Astrocyte (in vitro differentiated cells and primary cell): ENCODE measurements around the gene KIF1A. TPM values are rescaled to one million over a fixed set of nuclear protein-coding genes. Genes with fewer than 3 reads are reported as not detected.

Experiments
- DNase-seq: peaks from one replicate; pipeline ENCODE4 v3.0.0-alpha.2; 2010; ENCODE audit warnings: low read depth
- FAIRE-seq: peaks from 2 replicates; lab custom pipeline; 2011; peaks lifted over from hg19 to GRCh38; lab: Jason Lieb, UNC
- H2AFZ ChIP-seq: 2 replicates; pipeline ENCODE4 v1.6.0; 2012; ENCODE audit warnings: low read depth, low read length, inconsistent platforms
- H3K27ac ChIP-seq: 2 replicates; pipeline ENCODE4 v1.5.1; 2011; ENCODE audit warnings: low read depth, low read length, inconsistent platforms
- H3K27me3 ChIP-seq: 2 replicates; pipeline ENCODE4 v1.6.0; 2011; ENCODE audit warnings: low read length, inconsistent platforms; ENCODE audit not compliant: insufficient read depth
- H3K36me3 ChIP-seq: 2 replicates; pipeline ENCODE4 v1.5.1; 2011; ENCODE audit warnings: low read length, inconsistent platforms; ENCODE audit not compliant: insufficient read depth
- H3K4me1 ChIP-seq: 2 replicates; pipeline ENCODE4 v1.5.1; 2011; ENCODE audit warnings: low read length, inconsistent platforms; ENCODE audit not compliant: insufficient read depth
- H3K4me2 ChIP-seq: 2 replicates; pipeline ENCODE4 v1.6.0; 2012; ENCODE audit warnings: low read length, inconsistent platforms
- H3K4me3 ChIP-seq: 2 replicates; pipeline ENCODE4 v1.5.1; 2011; ENCODE audit warnings: low read depth, mild to moderate bottlenecking, low read length, inconsistent platforms; ENCODE audit not compliant: insufficient read depth
- H3K79me2 ChIP-seq: 2 replicates; pipeline ENCODE4 v1.6.0; 2012; ENCODE audit warnings: mild to moderate bottlenecking, low read length, inconsistent platforms; ENCODE audit not compliant: insufficient read depth
- H3K9ac ChIP-seq: 2 replicates; pipeline ENCODE4 v1.6.0; 2012; ENCODE audit warnings: mild to moderate bottlenecking, low read length, inconsistent platforms
- H3K9me3 ChIP-seq: 2 replicates; pipeline ENCODE4 v1.5.1; 2012; ENCODE audit warnings: low read depth, mild to moderate bottlenecking, low read length, inconsistent platforms; ENCODE audit not compliant: insufficient read depth
- H4K20me1 ChIP-seq: 2 replicates; pipeline ENCODE4 v1.6.0; 2012; ENCODE audit warnings: low read length, inconsistent platforms; ENCODE audit not compliant: insufficient read depth
- H3K27ac Mint-ChIP-seq: one replicate; pipeline ENCODE4 v1.8.0; 2021; ENCODE audit warnings: mild to moderate bottlenecking, mixed read lengths; ENCODE audit not compliant: unreplicated experiment
- H3K27me3 Mint-ChIP-seq: one replicate; pipeline ENCODE4 v1.8.0; 2021; ENCODE audit warnings: low read depth, mixed read lengths; ENCODE audit not compliant: unreplicated experiment
- H3K36me3 Mint-ChIP-seq: one replicate; pipeline ENCODE4 v1.8.0; 2021; ENCODE audit warnings: low read depth, mixed read lengths; ENCODE audit not compliant: unreplicated experiment
- H3K4me1 Mint-ChIP-seq: one replicate; pipeline ENCODE4 v1.8.0; 2021; ENCODE audit warnings: low read depth, mixed read lengths; ENCODE audit not compliant: unreplicated experiment
- H3K4me3 Mint-ChIP-seq: one replicate; pipeline ENCODE4 v1.8.0; 2021; ENCODE audit warnings: mild to moderate bottlenecking, moderate library complexity, mixed read lengths; ENCODE audit not compliant: unreplicated experiment
- H3K9me3 Mint-ChIP-seq: one replicate; pipeline ENCODE4 v1.8.0; 2021; ENCODE audit warnings: mild to moderate bottlenecking, mixed read lengths; ENCODE audit not compliant: unreplicated experiment
- EZH2 ChIP-seq: IDR thresholded peaks from 2 replicates; pipeline ENCODE4 v1.6.1; 2012; ENCODE audit warnings: mild to moderate bottlenecking, low read length, inconsistent platforms; ENCODE audit not compliant: insufficient read depth
- total RNA-seq: library from RNA; stranded (reverse); gene quantifications from 2 replicates; pipeline ENCODE4 v1.2.1, GENCODE V29; 2021
- TF ChIP-seq, protein P1 (sequence below): IDR thresholded peaks from 2 replicates; pipeline ENCODE4 v1.5.1; 2011; ENCODE audit warnings: low read depth, mild to moderate bottlenecking, inconsistent platforms, low read length, moderate library complexity; ENCODE audit not compliant: insufficient read depth

KIF1A gene
- total RNA-seq, 1 donor from 2014 or later = 51.2 TPM

- no peaks in the 10 kb centered on the region for H3K36me3 Mint-ChIP-seq
- Histone ChIP-seq H3K79me2 (no peaks in the 10 kb centered on the region), H4K20me1 (no peaks in the 10 kb centered on the region), H3K9ac (no peak overlapping the region), H3K9me3 (no peaks in the 10 kb centered on the region), H3K4me3 (no peak overlapping the region), H3K4me2 (no peak overlapping the region), H2AFZ (no peak overlapping the region), H3K27ac (no peak overlapping the region), H3K4me1 (no peaks in the 10 kb centered on the region), H3K27me3 (no peaks in the 10 kb centered on the region), H3K36me3 (no peaks in the 10 kb centered on the region)
- TF ChIP-seq EZH2 = no peak
- TF ChIP-seq, protein P1, sequence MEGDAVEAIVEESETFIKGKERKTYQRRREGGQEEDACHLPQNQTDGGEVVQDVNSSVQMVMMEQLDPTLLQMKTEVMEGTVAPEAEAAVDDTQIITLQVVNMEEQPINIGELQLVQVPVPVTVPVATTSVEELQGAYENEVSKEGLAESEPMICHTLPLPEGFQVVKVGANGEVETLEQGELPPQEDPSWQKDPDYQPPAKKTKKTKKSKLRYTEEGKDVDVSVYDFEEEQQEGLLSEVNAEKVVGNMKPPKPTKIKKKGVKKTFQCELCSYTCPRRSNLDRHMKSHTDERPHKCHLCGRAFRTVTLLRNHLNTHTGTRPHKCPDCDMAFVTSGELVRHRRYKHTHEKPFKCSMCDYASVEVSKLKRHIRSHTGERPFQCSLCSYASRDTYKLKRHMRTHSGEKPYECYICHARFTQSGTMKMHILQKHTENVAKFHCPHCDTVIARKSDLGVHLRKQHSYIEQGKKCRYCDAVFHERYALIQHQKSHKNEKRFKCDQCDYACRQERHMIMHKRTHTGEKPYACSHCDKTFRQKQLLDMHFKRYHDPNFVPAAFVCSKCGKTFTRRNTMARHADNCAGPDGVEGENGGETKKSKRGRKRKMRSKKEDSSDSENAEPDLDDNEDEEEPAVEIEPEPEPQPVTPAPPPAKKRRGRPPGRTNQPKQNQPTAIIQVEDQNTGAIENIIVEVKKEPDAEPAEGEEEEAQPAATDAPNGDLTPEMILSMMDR = no peak
- H3K27ac Mint-ChIP-seq = no peak overlapping the region
- H3K27me3 Mint-ChIP-seq = peaks cover 7% of the 10 kb centered on the region
- peaks cover 1% of the 10 kb centered on the region for H3K4me1 Mint-ChIP-seq
- H3K4me3 Mint-ChIP-seq = no peak overlapping the region
- DNase-seq (no peak), FAIRE-seq (no peak)
- H3K9me3 Mint-ChIP-seq = no peaks in the 10 kb centered on the region
Measured at GRCh38 chr2:240788482-240788881, 31.5 kb downstream of the KIF1A start.

DNA sequence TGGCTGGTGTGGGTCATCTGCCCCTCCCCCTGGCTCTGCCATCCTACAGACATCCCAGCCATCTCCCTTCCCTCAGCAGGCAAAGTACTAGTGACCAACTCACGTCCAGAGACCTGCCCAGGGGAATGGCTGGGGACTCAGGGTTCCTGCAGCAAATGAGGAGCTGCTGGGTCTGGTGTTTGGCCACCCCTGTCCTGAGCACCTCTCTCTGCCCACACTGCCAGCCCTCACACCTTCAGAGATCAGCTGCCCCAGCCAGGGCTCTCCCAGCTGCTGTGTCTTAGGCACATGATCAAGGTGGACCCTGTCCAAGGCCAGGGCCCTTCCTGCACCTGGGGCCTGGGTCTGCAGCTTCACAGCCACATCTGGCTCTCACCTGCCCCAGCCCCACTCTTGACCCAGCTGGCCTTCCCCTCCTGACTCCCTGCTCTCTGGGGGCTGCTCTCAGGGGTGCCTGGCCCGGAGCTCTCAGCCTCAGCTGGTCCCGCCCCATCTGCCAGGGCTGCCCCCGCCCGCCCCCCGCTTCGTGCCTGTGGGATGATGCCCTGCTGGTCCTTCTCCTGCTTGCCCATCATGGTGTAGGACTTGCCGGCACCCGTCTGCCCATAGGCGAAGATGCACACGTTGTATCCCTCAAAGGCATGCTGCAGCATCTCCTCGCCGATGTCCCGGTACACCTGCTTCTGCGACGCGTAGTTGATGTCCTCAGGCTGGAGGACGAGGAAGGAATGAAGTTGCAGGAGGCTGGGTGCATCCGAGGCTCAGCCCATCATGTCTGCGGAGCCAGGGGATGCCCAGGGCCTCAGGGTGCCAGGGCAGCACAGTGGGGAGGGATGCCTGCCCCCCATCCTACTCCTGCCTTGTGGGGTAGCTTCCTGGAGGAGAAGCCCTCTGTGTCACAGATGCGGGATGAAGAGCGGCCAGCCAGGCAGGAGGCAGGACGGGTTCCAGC, 32.2 kb downstream of the KIF1A start:
- H3K9ac ChIP-seq = no peak overlapping the region
- H4K20me1 ChIP-seq = no peaks in the 10 kb centered on the region
- H3K27ac ChIP-seq = no peak overlapping the region
- peaks cover 5% of the 10 kb centered on the region for H3K27me3 Mint-ChIP-seq
- H3K4me1 Mint-ChIP-seq = peaks cover 1% of the 10 kb centered on the region
- H3K4me3 ChIP-seq = no peak overlapping the region
- FAIRE-seq (no peak), DNase-seq (no peak)
- no peaks in the 10 kb centered on the region for H3K36me3 Mint-ChIP-seq
- H3K9me3 ChIP-seq = no peaks in the 10 kb centered on the region
- H3K4me2 ChIP-seq = no peak overlapping the region
- H3K36me3 ChIP-seq = no peaks in the 10 kb centered on the region
- H3K27ac Mint-ChIP-seq = no peak overlapping the region
- H3K4me3 Mint-ChIP-seq = no peak overlapping the region
- H3K27me3 ChIP-seq = no peaks in the 10 kb centered on the region
- no peak overlapping the region for H2AFZ ChIP-seq
- H3K9me3 Mint-ChIP-seq = no peaks in the 10 kb centered on the region
- TF ChIP-seq, protein P1 = no peak
- TF ChIP-seq EZH2 = no peak
- H3K4me1 ChIP-seq = no peaks in the 10 kb centered on the region
- H3K79me2 ChIP-seq = no peaks in the 10 kb centered on the region

DNA sequence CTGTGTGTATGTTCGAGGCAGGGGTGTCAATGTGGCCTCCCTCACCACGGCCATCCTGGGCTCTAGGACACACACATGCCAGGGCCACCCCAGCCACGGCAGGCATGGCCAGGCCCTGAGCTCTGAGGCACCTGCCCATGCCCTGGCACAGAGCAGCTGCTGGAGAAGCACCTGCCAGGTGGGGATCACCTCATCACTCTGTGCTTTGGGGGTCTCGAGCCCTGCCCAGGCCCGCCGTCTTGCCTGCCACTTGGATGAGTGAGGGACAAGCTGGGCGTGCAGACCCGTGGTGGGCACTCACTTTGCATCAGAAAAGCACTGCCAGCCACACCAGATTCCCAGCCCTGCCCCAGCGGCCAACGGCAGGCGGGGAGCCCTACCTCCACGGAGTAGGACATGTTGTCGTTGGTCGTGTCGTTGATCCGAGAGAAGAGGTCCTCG, 33.1 kb downstream of the KIF1A start:
- H4K20me1 ChIP-seq = no peaks in the 10 kb centered on the region
- no peak overlapping the region for H3K27ac ChIP-seq
- FAIRE-seq = no peak

More for the DNA sequence above, 33.1 kb downstream of the KIF1A start:
- H3K9me3 Mint-ChIP-seq = no peaks in the 10 kb centered on the region
- H3K27ac Mint-ChIP-seq = no peak overlapping the region
- no peak overlapping the region for H2AFZ ChIP-seq
- no peak overlapping the region for H3K4me3 ChIP-seq
- peaks cover 5% of the 10 kb centered on the region for H3K27me3 Mint-ChIP-seq
- no peak overlapping the region for H3K9ac ChIP-seq
- no peaks in the 10 kb centered on the region for H3K4me1 ChIP-seq
- H3K9me3 ChIP-seq = no peaks in the 10 kb centered on the region
- no peaks in the 10 kb centered on the region for H3K36me3 ChIP-seq
- no peak overlapping the region for H3K4me2 ChIP-seq
- no peaks in the 10 kb centered on the region for H3K4me1 Mint-ChIP-seq
- no peaks in the 10 kb centered on the region for H3K36me3 Mint-ChIP-seq
- H3K4me3 Mint-ChIP-seq = no peak overlapping the region
- H3K27me3 ChIP-seq = no peaks in the 10 kb centered on the region
- DNase-seq = no peak
- no peaks in the 10 kb centered on the region for H3K79me2 ChIP-seq
- TF ChIP-seq, protein P1 = no peak
- TF ChIP-seq EZH2 = no peak
